ENCODE results near the gene WNT2B.

WNT2B gene

DNA sequence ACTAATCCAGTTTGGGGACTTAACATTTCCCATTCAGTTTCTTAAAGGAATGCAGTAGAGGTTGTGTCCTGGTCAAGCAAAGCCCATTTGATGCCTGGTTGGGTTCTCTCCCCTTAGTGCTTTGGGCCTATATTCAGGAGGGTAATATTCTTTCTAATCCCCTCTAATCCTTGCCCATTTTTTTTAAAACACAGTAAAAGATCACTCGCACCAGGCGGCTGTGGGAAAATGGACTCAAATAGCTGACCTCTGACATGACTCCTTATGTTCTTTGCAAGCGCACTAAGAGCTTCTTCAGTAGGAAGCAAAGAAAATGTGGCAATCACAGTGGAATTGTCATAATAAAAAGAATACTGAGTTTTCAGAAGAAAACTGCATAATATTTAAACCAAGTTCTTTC is 49.9 kb downstream of the WNT2B start:
- Histone ChIP-seq H3K4me2 (ENCODE audit: low read length) (no peak overlapping the region), H3K4me1 (ENCODE audit: low read length) (peaks cover 7% of the 10 kb centered on the region), H3K36me3 (replicated peaks; ENCODE audit: low read depth, low read length) (no peaks in the 10 kb centered on the region), H3K79me2 (ENCODE audit: low read length) (no peaks in the 10 kb centered on the region), H3K9ac (ENCODE audit: low read length) (no peak overlapping the region), H3K9me3 (ENCODE audit: insufficient read depth, low read length) (no peaks in the 10 kb centered on the region), H4K20me1 (ENCODE audit: insufficient read depth, low read length) (no peaks in the 10 kb centered on the region), H3K4me3 (ENCODE audit: low read length) (no peak overlapping the region), H3K27me3 (ENCODE audit: low read depth, low read length) (no peaks in the 10 kb centered on the region), H2AFZ (ENCODE audit: low read depth, low read length) (no peak overlapping the region), H3K27ac (ENCODE audit: low read length) (no peak overlapping the region)
- TF ChIP-seq, protein P1, sequence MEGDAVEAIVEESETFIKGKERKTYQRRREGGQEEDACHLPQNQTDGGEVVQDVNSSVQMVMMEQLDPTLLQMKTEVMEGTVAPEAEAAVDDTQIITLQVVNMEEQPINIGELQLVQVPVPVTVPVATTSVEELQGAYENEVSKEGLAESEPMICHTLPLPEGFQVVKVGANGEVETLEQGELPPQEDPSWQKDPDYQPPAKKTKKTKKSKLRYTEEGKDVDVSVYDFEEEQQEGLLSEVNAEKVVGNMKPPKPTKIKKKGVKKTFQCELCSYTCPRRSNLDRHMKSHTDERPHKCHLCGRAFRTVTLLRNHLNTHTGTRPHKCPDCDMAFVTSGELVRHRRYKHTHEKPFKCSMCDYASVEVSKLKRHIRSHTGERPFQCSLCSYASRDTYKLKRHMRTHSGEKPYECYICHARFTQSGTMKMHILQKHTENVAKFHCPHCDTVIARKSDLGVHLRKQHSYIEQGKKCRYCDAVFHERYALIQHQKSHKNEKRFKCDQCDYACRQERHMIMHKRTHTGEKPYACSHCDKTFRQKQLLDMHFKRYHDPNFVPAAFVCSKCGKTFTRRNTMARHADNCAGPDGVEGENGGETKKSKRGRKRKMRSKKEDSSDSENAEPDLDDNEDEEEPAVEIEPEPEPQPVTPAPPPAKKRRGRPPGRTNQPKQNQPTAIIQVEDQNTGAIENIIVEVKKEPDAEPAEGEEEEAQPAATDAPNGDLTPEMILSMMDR (IDR thresholded peaks at IDR 0.05; ENCODE audit: low read depth, low read length) = no peak
- TF ChIP-seq EZH2phosphoT487 (IDR thresholded peaks at IDR 0.05; ENCODE audit: low read depth) = no peak

DNA sequence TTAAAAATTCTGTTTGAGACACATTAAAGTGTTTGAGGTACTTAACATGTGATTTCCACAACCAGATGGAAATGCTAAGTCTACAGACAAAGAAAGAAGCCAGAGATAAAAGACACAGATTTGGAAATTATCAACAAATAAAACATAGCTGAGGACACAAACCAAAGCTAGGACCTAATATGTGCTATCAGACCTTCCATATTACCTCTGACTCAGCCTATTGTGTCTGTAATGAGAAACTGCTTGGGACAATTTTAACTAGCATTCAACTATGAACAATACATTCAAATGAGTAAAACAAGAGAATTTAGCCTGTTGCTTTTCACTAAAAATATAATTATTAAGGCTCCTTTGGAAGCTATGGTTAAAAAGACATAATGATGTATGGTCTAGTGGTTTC is 54.6 kb downstream of the WNT2B start:
- Histone ChIP-seq H3K9me3 (ENCODE audit: insufficient read depth, low read length) (no peaks in the 10 kb centered on the region), H3K4me3 (ENCODE audit: low read length) (no peak overlapping the region), H3K79me2 (ENCODE audit: low read length) (no peaks in the 10 kb centered on the region), H3K4me2 (ENCODE audit: low read length) (no peak overlapping the region), H3K27ac (ENCODE audit: low read length) (no peak overlapping the region), H3K36me3 (replicated peaks; ENCODE audit: low read depth, low read length) (no peaks in the 10 kb centered on the region), H4K20me1 (ENCODE audit: insufficient read depth, low read length) (no peaks in the 10 kb centered on the region), H2AFZ (ENCODE audit: low read depth, low read length) (no peak overlapping the region), H3K27me3 (ENCODE audit: low read depth, low read length) (no peaks in the 10 kb centered on the region), H3K4me1 (ENCODE audit: low read length) (no peaks in the 10 kb centered on the region), H3K9ac (ENCODE audit: low read length) (no peak overlapping the region)
- TF ChIP-seq, protein P1 (IDR thresholded peaks at IDR 0.05; ENCODE audit: low read depth, low read length) = no peak
- no peak for TF ChIP-seq EZH2phosphoT487 (IDR thresholded peaks at IDR 0.05; ENCODE audit: low read depth)

DNA sequence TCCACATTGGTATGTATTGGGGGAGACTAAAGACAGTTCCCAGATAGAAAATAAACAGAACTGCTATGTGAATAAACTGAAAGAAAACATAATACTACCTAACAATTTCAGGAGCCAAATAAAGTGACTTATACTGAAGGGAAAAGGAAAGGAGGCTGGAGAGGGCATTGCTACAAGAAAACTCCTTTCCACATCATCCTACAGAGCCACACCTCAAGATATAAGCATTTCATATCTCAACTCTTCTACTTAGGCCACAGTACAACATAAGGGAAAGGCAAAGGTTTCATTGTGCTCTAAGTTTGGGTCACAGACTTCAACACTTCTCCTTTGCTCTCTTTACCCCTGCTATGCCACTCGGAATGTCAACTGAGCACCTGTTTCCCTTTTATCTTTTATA is 55.3 kb downstream of the WNT2B start:
- H4K20me1 ChIP-seq (ENCODE audit: insufficient read depth, low read length) = no peaks in the 10 kb centered on the region
- no peaks in the 10 kb centered on the region for H3K9me3 ChIP-seq (ENCODE audit: insufficient read depth, low read length)
- TF ChIP-seq EZH2phosphoT487 (IDR thresholded peaks at IDR 0.05; ENCODE audit: low read depth) = no peak
- H3K79me2 ChIP-seq (ENCODE audit: low read length) = no peaks in the 10 kb centered on the region
- no peak overlapping the region for H3K4me2 ChIP-seq (ENCODE audit: low read length)
- H3K4me1 ChIP-seq (ENCODE audit: low read length) = no peaks in the 10 kb centered on the region
- no peak overlapping the region for H2AFZ ChIP-seq (ENCODE audit: low read depth, low read length)
- no peak overlapping the region for H3K9ac ChIP-seq (ENCODE audit: low read length)
- H3K36me3 ChIP-seq (replicated peaks; ENCODE audit: low read depth, low read length) = no peaks in the 10 kb centered on the region
- no peak overlapping the region for H3K4me3 ChIP-seq (ENCODE audit: low read length)
- no peak overlapping the region for H3K27ac ChIP-seq (ENCODE audit: low read length)
- no peaks in the 10 kb centered on the region for H3K27me3 ChIP-seq (ENCODE audit: low read depth, low read length)

DNA sequence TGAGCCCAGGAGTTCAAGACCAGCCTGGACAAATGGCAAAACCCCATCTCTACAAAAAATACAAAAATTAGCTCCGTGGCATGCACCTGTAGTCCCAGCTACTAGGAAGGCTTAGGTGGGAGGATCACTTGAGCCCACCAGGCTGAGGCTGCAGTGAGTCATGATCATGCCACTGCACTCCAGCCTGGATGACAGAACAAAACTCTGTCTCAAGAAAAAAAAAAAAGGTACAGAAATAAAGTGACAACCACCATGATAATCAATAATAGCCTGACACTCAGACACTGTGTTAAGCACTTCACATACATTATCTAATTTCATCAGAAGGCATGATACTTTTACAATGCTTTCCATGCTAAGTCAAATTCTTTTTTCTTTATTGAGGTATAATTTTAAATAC is 57.0 kb downstream of the WNT2B start:
- Histone ChIP-seq H3K9me3 (ENCODE audit: insufficient read depth, low read length) (no peaks in the 10 kb centered on the region), H3K27me3 (ENCODE audit: low read depth, low read length) (no peaks in the 10 kb centered on the region), H3K4me2 (ENCODE audit: low read length) (no peak overlapping the region), H3K4me3 (ENCODE audit: low read length) (no peak overlapping the region), H3K36me3 (replicated peaks; ENCODE audit: low read depth, low read length) (no peaks in the 10 kb centered on the region), H2AFZ (ENCODE audit: low read depth, low read length) (no peak overlapping the region), H3K4me1 (ENCODE audit: low read length) (no peaks in the 10 kb centered on the region), H3K79me2 (ENCODE audit: low read length) (no peaks in the 10 kb centered on the region), H3K9ac (ENCODE audit: low read length) (no peak overlapping the region), H3K27ac (ENCODE audit: low read length) (no peak overlapping the region), H4K20me1 (ENCODE audit: insufficient read depth, low read length) (no peaks in the 10 kb centered on the region)
- TF ChIP-seq EZH2phosphoT487 (IDR thresholded peaks at IDR 0.05; ENCODE audit: low read depth) = no peak
- TF ChIP-seq, protein P1 (IDR thresholded peaks at IDR 0.05; ENCODE audit: low read depth, low read length) = no peak

Data from OCI-LY3 (cell line).